CD4-positive, alpha-beta T cell treated with Interleukin-12 subunit alpha and Interleukin-12 subunit beta, for 1 hour (primary cell): ENCODE results near the gene CNTN5.

Experiments
- DNase-seq: peaks from one replicate; pipeline ENCODE4 v3.0.0-alpha.2; 2020

Gene CNTN5

DNA sequence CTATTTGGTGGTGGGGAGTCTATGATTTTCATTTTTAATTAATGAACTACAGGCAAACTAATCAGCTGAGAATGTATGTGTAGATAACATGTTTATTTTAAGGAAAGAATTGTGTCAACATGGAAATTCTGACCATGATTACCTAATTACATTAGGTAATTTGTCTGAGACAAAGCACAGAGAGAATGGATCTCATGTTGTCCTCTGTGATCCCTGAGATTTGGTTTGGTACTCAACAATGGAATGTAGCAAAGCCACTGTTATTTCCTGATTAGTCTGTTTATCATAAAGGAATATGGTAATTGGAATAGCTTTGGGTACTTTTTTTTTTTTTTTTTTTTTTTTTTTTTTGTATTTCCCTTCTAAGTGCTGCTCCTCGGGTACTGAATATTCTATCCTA, 947.6 kb downstream of the CNTN5 start:
- no peak for DNase-seq

DNA sequence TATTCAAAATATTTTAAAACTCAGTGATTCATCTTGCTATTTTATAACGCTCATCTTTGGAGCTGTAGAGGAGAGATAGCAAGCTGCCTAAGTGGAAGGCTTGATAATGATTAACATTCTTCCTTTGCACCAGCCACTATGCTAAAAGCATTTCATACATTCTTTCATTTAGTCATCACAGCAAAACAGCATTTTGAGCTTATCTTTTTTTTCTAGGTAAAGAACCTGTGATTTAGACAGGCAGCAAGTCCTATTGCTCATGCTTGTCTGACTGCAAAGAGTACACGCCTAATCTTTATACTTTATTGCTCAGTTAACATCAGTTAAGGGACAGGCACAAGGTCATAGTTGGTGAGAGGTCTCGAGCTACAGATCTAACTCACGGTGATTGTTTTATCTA, 953.2 kb downstream of the CNTN5 start:
- no peak for DNase-seq

DNA sequence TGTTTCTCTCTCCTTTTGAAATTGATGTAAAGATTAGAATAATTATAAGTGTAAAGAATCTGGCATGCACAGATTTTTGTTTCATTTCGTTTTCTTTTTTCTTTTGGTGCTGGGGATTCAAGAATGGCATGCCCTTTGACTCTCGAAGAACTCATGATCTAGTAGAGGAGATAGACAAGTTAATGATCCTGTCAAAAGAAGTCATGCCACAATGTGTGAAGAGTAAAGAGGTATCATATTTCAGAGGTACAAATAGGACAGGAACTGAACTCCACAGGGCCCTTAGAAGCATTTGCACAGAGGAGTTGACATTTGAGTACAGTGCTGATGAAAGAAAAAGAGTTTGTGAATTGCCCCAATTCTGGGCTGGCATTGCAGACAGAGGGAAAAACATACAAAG, 958.3 kb downstream of the CNTN5 start:
- no peak for DNase-seq

DNA sequence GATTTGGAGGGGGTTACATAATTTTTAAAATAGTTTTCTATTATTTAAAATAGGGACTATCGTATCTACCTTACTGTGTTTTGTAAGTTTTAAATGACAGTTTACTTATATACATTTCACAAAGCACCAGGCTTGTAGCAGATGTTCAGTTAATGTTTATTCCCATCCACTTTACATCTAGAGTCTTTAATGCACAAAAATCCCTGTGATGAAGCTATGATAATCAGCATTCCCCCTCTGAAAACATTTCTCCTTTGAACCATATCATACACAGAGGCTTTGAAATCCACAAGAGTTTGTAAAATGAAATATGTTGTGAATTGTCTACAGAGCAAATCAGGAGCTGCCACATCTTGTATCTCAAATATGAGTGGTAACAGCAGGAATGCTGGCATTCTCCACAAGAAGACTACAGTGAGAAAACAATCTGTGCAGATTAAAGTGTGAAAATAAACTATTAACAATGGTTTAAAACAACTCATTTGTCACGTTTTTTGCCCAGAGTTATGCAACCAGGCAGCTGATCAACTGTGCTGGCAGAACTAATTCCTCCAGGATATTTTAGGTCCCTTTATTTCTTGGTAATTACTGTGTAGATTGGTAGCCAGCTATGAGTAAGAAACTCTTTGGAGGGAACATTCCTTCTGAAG, 967.2 kb downstream of the CNTN5 start:
- no peak for DNase-seq

DNA sequence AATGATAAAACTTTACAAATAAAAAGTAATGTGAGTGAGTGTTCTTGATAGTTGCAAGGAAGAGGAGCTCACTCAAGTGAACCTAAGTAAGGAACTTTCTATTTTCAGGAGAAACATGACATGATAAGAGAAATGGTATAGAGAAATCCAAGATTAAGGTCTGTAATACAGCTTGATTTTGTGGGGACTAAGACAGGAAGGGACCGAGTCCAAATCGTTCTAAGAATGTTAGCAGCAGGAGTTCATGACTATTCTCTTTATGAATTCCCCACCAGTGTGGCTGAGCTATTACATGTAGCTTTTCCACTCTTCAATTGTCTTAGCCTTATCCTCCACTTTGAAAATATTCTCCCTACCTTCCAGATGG, 967.7 kb downstream of the CNTN5 start:
- DNase-seq = no peak

DNA sequence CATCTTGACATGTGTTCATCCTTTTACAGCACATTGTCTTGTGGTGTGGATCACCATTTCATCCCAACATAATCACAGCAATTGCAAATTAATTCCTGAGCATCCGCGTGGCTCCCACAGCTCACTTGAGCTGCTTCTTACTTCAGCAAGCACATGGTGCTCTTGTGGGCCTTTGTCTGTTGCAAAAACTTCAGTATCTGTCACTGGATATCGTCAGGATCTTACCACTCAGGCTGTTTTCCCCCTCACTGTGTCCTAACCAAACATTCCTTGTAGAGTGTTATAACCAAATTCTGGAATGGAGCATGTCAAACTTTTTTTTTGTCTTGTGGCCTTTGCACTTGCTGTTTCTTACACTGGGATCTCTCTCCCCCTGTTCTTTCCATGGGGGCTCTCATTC, 983.2 kb downstream of the CNTN5 start:
- no peak for DNase-seq

DNA sequence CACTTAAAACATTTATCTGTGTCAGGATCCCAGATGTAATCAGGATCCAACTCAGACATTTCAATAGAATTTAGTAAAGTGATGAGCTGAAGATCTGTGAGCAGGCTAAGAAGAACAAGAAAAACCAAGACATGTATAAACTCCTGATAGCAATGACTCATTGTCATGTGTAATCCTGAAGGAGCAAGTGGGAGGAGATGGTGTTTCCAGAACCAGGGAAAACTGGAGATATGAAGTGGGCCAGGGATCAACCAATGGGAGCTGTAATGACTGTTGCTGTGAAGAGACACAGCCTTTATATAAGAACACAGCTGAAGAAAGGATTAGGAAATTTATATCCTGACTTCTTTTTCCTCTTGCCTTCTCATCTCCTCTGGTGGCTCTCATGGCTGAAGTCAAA, 983.8 kb downstream of the CNTN5 start:
- DNase-seq = no peak

DNA sequence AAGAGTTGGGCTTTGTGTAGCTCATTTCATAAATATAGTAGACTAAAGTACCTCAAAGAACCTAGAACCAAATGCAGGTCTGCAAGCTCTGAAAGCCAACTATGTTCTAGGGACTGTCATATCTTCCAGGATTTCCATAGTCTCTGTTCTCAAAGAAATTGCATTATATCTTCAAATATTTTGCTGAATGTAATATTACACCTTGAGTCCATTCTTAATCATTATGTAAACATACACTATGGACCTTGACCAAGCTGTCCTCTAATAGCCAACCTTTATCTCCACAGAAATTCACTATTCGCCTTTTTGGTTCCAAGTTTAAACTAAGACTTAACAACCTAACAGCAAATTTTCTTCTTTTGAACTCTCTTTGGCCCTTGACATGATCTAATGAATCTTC, 987.7 kb downstream of the CNTN5 start:
- no peak for DNase-seq

DNA sequence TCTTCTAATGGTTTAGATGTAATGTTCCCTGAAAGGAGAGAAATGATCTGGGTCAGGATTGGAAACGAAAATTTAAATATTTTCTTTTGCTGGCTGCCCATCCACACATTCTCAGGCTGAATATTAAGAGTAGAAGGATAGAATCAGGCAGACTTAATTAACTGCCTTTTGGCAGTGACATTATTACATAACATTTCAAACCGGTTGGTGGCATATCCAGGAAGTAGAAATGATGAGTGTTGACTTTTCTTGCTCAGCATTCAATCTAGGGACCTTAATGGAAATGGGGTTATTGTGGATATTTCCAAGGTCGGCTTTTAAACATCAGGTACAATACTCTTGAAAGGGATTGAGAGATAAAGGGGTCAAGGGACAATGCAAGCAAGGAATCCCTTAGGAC, 989.0 kb downstream of the CNTN5 start:
- DNase-seq = no peak

DNA sequence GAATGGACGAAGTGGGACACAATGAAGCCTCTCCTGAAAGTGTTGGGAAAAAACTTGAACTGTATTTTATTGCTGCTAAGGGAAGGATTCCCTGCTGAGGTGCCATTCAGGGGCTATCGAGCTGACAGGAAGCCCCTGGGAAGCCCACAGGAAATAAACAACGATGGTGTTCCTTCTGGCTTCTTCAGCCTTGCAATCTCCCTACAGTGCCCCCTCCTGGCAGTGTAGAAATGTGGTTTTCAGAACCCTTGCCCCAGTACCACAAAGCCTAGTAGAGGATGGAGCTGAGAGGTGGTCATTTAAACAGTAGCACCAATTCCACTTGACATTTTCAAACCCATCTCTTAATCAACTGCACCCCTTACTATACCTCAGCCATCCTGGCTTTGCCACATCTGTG, 989.6 kb downstream of the CNTN5 start:
- DNase-seq = no peak

DNA sequence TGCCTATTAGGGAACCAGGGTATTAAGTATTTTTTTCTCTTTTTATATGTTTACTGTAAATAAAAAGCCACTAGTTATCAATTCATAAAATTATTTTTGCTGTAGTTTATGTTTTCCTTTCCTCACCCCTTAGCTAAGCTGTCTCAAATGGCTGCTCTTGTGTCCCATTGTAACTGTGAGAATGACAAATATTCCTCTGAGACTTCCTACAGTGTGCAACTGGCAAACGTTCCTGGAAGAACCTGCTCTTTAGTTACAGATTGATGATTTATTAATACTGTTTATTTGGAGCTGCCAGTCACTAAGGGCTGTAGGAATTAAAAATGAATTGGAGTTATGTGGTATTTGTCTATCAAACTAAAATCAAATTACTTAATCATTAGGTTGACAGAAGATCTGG, 990.9 kb downstream of the CNTN5 start:
- no peak for DNase-seq

DNA sequence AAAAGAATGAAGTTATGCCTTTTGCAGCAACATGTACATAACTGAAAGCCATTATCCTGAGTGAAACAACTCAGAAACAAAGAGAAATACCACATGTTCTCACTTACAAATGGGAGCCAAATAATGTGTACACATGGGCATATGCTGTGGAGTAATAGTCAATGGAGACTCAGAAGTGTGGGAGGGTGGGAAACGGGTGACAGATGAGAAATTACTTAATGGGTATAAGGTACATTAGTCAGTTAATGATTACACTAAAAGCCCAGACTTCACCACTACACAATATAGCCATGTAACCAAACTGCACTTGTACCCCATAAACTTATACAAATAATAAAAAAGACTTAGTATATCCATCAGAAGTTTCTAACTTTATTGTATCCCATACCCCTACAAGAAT, 992.3 kb downstream of the CNTN5 start:
- DNase-seq = no peak

DNA sequence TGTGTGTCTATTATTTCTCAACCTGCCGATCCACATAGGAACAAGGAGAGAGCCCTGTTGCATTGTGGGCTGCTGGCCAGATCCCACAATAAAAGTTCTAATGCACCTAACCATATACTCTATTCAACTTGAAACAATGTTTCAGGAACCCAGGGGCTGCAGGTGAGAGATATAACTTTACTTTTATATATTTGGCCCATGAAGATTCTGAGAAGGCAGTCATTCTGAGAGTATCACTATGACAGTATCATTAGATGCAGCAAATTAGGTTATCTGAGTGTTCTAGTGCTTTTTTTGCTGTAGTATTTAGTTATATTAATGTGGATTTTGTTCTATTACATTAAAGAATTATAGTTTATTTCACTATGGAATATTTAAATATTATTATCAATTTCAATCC, 1011.2 kb downstream of the CNTN5 start:
- no peak for DNase-seq

DNA sequence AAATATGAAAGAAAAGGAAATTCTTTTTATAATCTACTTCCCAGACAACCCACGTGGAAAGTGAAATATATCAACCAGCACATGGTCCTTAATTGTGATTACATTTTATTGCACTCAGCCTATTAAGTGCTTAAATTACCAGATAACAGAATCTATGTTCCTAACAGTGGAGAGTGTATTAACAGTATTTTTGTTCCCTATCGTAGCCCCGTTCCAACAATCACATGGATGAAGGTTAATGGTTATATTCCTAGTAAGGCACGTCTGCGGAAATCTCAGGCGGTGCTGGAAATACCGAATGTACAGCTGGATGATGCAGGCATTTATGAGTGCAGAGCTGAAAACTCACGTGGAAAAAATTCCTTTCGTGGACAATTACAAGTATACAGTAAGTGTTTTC, 1040.3 kb downstream of the CNTN5 start:
- DNase-seq = no peak

DNA sequence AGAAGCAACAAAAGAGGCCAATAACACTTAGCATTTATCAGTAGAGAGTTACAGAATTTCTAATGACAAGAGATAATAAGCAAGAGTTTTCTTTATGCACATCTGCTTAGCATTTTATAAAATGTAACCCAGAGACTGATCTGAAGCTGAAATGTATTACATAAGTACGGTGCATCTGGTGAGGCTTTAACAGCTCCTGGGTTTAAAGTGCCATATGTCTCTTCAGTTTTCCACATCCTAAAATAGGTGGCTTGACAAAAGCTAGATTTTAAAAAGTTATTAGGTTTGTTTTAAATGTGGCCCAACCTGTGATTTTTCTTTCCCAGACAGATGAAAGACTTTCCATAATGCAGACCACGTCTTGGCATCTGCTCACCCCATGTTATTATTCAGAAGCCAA, 1045.7 kb downstream of the CNTN5 start:
- no peak for DNase-seq

DNA sequence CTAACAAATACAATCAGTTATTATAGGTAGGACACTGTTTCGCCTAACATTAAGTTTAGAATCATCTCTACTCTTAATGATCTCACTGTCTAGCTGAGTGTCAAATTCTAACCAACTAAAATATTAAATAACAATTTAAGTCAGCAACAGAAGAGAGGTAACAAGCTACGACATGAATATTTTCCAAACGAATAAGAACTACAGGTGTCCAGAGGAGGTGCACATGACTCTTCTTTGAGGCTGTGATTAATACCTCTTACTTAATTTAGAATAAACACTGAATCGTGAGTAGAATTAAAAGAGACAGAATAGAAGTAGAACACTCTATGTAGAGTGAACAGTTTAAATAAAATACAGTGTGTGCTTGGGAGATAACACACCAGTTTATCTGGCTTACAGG, 1047.4 kb downstream of the CNTN5 start:
- DNase-seq = no peak

DNA sequence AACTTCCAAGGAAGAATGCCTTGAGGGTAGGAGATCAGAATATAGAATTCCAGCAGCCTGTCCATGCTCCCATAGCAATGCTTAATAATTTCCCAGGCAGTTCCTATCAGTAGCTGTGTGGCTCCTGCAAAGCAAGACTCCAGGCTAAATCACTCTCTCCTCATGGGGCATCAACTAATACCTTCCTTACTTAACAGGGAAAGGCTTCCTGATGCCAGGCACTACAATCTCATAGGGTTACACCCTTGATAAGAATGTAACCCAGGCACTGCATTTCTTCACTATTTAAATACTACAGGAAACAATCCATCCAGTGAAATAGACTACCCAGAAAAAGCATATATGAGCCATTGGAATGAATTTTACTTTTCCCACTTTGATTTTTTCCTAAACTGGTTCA, 1051.4 kb downstream of the CNTN5 start:
- no peak for DNase-seq

DNA sequence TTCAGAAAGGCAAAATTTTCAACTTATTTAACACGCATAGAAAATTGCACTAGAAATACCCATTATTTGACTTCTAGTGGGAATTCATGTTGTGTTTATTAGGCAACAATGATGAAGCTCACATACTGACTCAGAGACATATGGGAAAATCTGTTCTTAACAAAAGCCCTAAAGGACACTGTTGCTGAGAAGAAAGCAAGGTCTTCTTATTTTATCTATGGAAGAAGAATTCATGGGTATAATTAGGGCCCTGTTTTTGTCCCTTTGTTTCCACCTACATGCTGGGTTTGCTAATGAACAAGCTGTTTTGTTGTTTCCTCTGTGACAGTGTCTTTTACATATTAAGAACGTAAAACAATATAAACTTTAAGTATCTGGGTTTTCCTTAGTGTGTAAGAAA, 1059.6 kb downstream of the CNTN5 start:
- DNase-seq = no peak

DNA sequence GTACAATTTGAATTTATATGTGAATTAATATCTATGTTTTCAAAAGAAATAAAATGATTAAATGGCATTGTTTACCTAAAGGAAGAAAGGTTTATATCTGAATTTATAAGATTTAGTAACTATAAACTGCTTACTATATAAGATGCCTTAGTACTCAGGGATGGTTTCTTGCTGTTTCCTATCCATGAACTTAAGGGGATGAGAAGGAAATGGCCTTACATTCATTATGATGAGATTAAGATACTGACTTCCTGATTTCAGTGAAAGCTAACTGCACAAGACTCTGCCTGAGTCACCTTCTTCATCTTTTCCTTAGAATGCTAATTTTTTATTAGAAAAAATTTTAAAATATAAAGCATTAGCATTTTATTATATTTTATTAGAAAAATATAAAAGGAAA, 1060.1 kb downstream of the CNTN5 start:
- no peak for DNase-seq

DNA sequence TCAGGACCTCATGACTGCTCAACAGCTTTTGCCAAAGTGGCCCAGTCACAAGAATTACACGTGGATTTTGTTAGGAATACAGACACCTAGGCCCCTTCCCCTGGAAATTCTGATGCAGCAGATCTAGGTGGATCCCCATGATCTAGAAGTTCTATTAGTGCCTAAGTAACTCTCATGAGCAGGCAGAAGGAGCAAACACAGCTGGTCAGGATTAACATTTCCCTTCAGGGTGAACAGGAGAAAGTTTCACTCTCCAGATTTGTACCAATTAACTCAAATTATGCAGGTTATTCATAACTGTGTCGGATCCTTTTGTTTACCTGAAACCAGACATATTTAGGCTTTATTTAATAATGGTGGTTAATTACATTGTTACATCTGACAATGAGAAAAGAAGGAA, 1072.9 kb downstream of the CNTN5 start:
- no peak for DNase-seq

DNA sequence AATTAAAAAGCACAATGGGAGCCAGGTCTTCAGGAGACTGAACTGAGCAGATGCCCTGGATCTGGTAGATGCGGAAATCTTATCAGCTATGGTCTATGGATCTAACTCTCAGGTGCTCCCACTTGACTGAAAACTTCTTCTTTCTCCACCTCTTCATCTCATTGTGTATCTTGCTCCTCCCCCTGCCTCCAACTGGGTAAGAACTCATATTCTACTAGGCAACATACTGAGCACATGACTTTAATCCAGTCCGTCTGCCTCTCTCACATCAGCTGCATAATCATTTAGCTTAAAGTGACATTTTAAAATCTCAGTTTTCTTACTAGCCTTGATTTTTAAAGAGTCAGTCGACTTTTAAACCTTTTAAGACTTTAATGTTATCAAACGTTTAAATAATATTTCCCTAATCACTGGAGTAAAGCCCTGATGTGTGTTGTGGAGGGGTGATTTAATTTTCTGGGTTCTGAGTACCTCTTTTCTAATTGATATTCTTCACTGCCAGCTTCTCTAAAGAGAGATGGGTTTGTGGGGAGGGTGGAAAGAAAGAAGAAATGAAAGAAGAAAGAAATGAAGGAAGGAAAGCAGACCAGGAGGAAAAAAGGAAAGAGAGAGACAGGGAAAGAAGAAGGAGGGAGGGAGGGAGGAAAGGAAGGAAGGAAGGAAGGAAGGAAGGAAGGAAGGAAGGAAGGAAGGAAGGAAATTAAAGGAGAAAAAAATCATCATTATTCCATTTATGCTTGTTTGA, 1073.5 kb downstream of the CNTN5 start:
- no peak for DNase-seq

DNA sequence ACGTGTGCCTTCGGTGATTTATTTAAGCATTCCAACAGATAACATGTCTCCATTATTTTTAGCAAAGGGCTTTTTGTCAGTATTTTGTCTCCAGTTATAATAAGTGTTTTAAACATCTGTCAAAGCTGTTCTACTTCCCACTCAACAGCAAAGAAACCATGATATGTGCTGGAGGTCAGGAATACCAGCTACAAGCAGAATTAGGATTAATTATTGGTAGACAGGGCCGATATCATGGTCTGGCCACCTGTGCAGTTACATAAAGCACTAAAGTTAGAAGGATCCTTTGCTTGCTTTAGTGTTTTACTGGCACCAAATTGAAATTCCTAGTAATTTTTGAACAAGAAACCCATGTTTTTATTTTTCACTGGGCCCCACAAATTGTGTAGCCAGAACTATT, 1075.1 kb downstream of the CNTN5 start:
- no peak for DNase-seq

DNA sequence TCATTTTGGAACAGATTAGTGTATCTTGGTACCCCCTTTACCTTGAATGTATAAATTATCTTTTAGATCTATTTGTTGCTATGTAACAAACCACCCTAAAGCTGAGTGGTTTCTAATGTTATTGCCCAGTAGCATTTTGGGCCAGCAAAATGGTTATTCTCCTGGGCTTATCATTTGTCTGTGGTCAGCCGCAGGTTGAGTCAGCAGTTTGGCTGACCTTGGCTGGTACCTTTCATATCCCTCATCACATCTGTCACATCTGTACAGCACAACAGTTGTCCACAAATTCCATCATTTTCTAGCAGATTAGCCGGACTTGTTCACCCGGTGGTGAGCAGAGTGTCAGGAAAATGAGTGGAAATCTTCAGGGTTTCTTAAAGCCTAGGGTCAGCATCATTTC, 1077.8 kb downstream of the CNTN5 start:
- DNase-seq = no peak

DNA sequence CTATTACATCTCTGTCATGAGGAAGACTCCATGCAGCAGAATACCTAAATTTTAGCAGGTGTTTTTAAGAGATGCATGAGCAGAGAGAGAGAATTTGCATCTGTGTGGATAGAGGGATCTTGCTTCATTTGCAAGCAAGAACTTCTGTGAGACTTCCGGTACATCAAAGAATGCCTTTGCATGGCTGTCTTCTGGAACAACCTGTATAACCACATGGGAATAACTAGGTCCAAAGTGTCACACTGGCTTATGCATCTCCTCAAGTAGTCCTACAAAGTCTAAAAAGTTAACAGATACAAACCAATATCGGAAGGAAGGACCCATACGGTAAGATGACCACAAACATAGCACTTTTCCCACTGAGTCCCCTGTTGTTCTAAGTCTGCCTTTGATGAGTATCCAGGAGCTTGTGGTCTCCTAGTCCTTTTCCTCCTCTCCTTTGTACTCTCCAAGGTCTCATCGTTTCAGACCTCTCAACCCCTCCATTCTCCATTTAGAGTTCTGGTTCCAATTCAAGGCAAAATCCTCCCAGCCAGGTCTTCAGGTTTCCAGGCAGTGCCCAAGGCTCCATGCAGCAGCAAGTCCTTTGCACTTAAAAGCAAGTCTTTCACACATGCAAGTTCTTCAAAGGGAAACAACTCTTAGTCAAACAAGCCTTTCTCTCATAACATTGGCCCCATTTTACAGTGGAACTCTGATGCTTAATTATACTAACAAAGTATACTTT, 1084.7 kb downstream of the CNTN5 start:
- no peak for DNase-seq

DNA sequence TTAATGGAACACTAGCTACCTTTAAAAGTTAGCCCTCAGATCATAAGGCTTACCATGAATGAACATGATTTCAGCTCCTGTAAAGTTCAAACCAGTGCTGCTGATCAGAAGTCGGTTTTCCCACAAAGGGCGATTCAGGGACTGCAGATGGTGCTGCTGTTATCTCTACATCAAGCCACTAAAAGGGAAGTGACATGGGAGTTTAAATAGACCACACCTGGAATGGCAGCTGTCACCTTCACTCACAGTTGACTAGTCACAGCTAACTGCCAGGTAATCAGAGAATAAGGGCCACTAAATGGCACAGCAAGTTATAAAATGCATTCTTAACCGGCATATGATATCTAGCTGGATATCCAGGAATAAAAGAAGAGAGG, 1085.2 kb downstream of the CNTN5 start:
- no peak for DNase-seq
